ENCODE results near the gene PRRG2. TPM values are rescaled to one million over a fixed set of nuclear protein-coding genes. Genes with fewer than 3 reads are reported as not detected.
A peak's percentile ranks its signal among the peaks of the same experiment; 100 is the strongest.

The PRRG2 gene
- total and polyA plus RNA-seq, 2 experiments from 2014 or later, result 2.0 to 3.8 TPM

- no peak for TF ChIP-seq EZH2phosphoT487 (IDR thresholded peaks at IDR 0.05; ENCODE audit: unreplicated experiment)
- TF ChIP-seq CREB1 (CRISPR knock-in tag; IDR thresholded peaks at IDR 0.05; ENCODE audit: low read depth), result no peak
- no peak for TF ChIP-seq ETS1 (IDR thresholded peaks at IDR 0.05)
- no peak for TF ChIP-seq NANOG (IDR thresholded peaks at IDR 0.05; ENCODE audit: borderline replicate concordance)
- TF ChIP-seq ZNF331 (CRISPR knock-in tag; IDR thresholded peaks at IDR 0.05; ENCODE audit: low read depth), result no peak
- no peak for TF ChIP-seq STAT1 (IDR thresholded peaks at IDR 0.05; ENCODE audit: unreplicated experiment)
- no peak for TF ChIP-seq REST (IDR thresholded peaks at IDR 0.05; ENCODE audit: unreplicated experiment)
Measured at GRCh38 chr19:49558591-49558990, 22.5 kb upstream of the PRRG2 start (continued).

- Mint-ChIP-seq H3K27me3 (ENCODE audit: insufficient read depth, low read depth, poor library complexity) (peaks cover 20% of the 10 kb centered on the region), H3K9me3 (no peaks in the 10 kb centered on the region), H3K27ac (peak overlapping the region; percentile 91; the same call in 1 of the 2 replicates), H3K4me3 (no peak overlapping the region; the same call in 2 of the 3 replicates), H3K36me3 (ENCODE audit: low read depth) (peaks cover 39% of the 10 kb centered on the region), H3K4me1 (peaks cover 22% of the 10 kb centered on the region)
- H2AFZ ChIP-seq, result no peak overlapping the region
- H3K27me3 ChIP-seq (ENCODE audit: insufficient read depth), result no peaks in the 10 kb centered on the region
- H3K4me3 ChIP-seq, result no peak overlapping the region
- H3F3A ChIP-seq (replicated peaks; ENCODE audit: low read depth), result peaks cover 43% of the 10 kb centered on the region
- H4K20me1 ChIP-seq (replicated peaks; ENCODE audit: insufficient read depth), result peaks cover 1% of the 10 kb centered on the region
- H3K36me3 ChIP-seq (ENCODE audit: insufficient read depth), result no peaks in the 10 kb centered on the region; the same call in 1 of the 2 replicates
- DNase-seq (ENCODE audit: low spot score) (no peak), ATAC-seq (no peak)
- H3K27ac ChIP-seq (ENCODE audit: low read depth), result no peak overlapping the region
- peaks cover 17% of the 10 kb centered on the region; the same call in 1 of the 2 replicates for H3K4me1 ChIP-seq (ENCODE audit: insufficient read depth)
- H3K9me2 ChIP-seq (ENCODE audit: insufficient read depth), result no peaks in the 10 kb centered on the region
- no peak overlapping the region for H3K4me2 ChIP-seq
- H3K79me2 ChIP-seq (replicated peaks; ENCODE audit: insufficient read depth), result peaks cover 21% of the 10 kb centered on the region
- TF ChIP-seq STAT1 (IDR thresholded peaks at IDR 0.05; ENCODE audit: unreplicated experiment) (no peak), POLR2AphosphoS5 (IDR thresholded peaks at IDR 0.05; ENCODE audit: low read depth) (no peak), JUNB (IDR thresholded peaks at IDR 0.05; ENCODE audit: unreplicated experiment) (no peak), ZNF462 (CRISPR knock-in tag; IDR thresholded peaks at IDR 0.05) (no peak), CTCF (conservative IDR thresholded peaks at IDR 0.05; ENCODE audit: low read depth in 2 of 2) (no peak), ZNF331 (CRISPR knock-in tag; IDR thresholded peaks at IDR 0.05; ENCODE audit: low read depth) (no peak), NANOG (IDR thresholded peaks at IDR 0.05; ENCODE audit: borderline replicate concordance) (no peak), CREB1 (CRISPR knock-in tag; IDR thresholded peaks at IDR 0.05; ENCODE audit: low read depth) (no peak), ZNF114 (CRISPR knock-in tag; IDR thresholded peaks at IDR 0.05) (no peak)
Measured at GRCh38 chr19:49559443-49559842, 21.7 kb upstream of the PRRG2 start.
